GM20000 (cell line): ENCODE results near the gene BCAR3.

Source experiments
- DNase-seq: peaks from one replicate; pipeline ENCODE4 v3.0.0; 2012; ENCODE audit warnings: low spot score
- TF ChIP-seq, protein P1 (sequence below): IDR thresholded peaks from 2 replicates; pipeline ENCODE4 v1.5.1; 2012; ENCODE audit warnings: mild to moderate bottlenecking, control low read depth; ENCODE audit errors: extremely low read depth, missing control alignments

Gene BCAR3

GRCh38 chr1:93722081-93723031 lies 40.7 kb upstream of the BCAR3 start:
- TF ChIP-seq, protein P1, sequence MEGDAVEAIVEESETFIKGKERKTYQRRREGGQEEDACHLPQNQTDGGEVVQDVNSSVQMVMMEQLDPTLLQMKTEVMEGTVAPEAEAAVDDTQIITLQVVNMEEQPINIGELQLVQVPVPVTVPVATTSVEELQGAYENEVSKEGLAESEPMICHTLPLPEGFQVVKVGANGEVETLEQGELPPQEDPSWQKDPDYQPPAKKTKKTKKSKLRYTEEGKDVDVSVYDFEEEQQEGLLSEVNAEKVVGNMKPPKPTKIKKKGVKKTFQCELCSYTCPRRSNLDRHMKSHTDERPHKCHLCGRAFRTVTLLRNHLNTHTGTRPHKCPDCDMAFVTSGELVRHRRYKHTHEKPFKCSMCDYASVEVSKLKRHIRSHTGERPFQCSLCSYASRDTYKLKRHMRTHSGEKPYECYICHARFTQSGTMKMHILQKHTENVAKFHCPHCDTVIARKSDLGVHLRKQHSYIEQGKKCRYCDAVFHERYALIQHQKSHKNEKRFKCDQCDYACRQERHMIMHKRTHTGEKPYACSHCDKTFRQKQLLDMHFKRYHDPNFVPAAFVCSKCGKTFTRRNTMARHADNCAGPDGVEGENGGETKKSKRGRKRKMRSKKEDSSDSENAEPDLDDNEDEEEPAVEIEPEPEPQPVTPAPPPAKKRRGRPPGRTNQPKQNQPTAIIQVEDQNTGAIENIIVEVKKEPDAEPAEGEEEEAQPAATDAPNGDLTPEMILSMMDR = no peak
- no peak for DNase-seq

DNA sequence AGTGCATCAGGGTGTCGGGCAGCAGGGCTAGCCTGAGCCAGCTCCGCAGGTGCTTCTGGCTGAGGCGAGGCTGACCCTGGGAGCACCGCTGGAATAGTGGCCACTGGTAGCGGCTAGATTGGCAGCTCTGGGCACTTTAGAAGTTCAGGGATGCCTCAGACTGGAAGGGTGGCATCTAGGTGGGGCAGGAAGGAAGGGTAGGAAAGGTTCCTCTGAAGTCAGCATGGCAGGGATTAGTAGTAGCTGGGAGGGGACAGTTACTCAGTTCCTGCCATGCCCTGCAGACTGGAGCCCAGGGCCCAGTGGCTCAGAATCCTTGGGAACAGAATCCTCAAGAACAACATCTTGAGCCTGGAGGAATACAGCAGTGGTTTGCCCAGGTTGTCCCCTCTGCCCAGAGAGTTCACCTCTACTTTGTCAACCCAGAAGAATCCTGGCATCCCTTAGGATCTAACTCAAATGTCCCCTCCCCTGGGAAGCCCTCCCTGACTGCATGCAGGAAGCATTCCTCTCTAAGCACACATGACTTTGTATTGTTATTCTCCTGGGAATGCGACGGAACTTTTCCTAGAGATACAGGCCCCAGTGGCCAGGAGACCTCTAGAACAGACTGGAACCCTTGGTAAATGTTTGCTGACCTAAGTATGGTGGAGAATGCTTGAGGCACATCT lies 39.5 kb upstream of the BCAR3 start:
- TF ChIP-seq, protein P1 = no peak
- DNase-seq = no peak

- TF ChIP-seq, protein P1 = no peak
Observed at GRCh38 chr1:93717640-93718039, 36.0 kb upstream of the BCAR3 start.

GRCh38 chr1:93716941-93717368 lies 35.3 kb upstream of the BCAR3 start:
- DNase-seq = no peak
- TF ChIP-seq, protein P1 = no peak

More at GRCh38 chr1:93717640-93718039, 36.0 kb upstream of the BCAR3 start:
- DNase-seq = no peak

GRCh38 chr1:93716163-93716562 lies 34.5 kb upstream of the BCAR3 start:
- DNase-seq = no peak
- TF ChIP-seq, protein P1 = no peak

- TF ChIP-seq, protein P1 = no peak
- peak; percentile 17 for DNase-seq
Observed at GRCh38 chr1:93715529-93716126, 34.0 kb upstream of the BCAR3 start.
